K562 (cell line): Measurements from ENCODE around the gene C2orf92. TPM values are rescaled to one million over a fixed set of nuclear protein-coding genes. Genes with fewer than 3 reads are reported as not detected.

ENCODE experiments used
- ESRRA ChIP-seq: fragments of 450-650 bp; IDR thresholded peaks from 2 replicates; pipeline ENCODE4 v1.6.1; 2014; ENCODE audit warnings: low read depth, mild to moderate bottlenecking, moderate library complexity, borderline replicate concordance
- MLLT1 ChIP-seq, 2 experiments: fragments of 450-650 bp; IDR thresholded peaks; 2 replicates each; pipeline ENCODE4 v1.6.1; 2016
- STAT5A ChIP-seq: IDR thresholded peaks from 2 replicates; pipeline ENCODE4 v1.6.1; 2012; ENCODE audit warnings: low read length, inconsistent platforms, borderline replicate concordance
- ZNF224 ChIP-seq: sonication (generic); formaldehyde crosslinking; IDR thresholded peaks from 2 replicates; pipeline ENCODE4 v1.8.0; 2022; ENCODE audit warnings: mild to moderate bottlenecking, missing genetic modification reagents
- polyA plus RNA-seq, 8 experiments: library from polyadenylated mRNA; depleted of rRNA in 4 of 8; stranded (reverse) in 5 of 8; unstranded in 3 of 8; fragments of >200 nt; fragmentation: Nextera tagmentation in 2 of 8; fragmentation: Illumina TruSeq in 1 of 8; extraction: Ambion mirVana in 2 of 8; extraction: Trizol in 1 of 8; gene quantifications; 2 replicates each; pipeline versions ENCODE4 v1.2.1 to v1.2.3, GENCODE V29; 2011 to 2014; ENCODE audit warnings: inconsistent platforms in 1 of 8, missing spikeins in 1 of 8
- total RNA-seq, 7 experiments: library from RNA; depleted of rRNA in 6 of 7; stranded (reverse); fragments of >200 nt in 6 of 7; fragmentation: Illumina TruSeq in 2 of 7; extraction: Trizol in 2 of 7; gene quantifications; 2 replicates each; pipeline versions ENCODE4 v1.2.1 to v1.2.3, GENCODE V29; 2011 to 2021; ENCODE audit warnings: low replicate concordance in 1 of 7
- TF ChIP-seq, protein P1 (sequence below), 2 experiments: IDR thresholded peaks in 1 of 2; conservative IDR thresholded peaks in 1 of 2; 2 replicates each; pipeline ENCODE4 v1.6.1; 2016; ENCODE audit warnings: low read depth in 2 of 2, mild to moderate bottlenecking in 1 of 2, missing compliant biosample characterization in 1 of 2, missing genetic modification characterization in 1 of 2, moderate library complexity in 1 of 2
- TF ChIP-seq, protein P2 (sequence below): fragments of 450-650 bp; IDR thresholded peaks from 2 replicates; pipeline ENCODE4 v1.6.1; 2016; ENCODE audit warnings: low read depth
- TF ChIP-seq, protein P3 (sequence below): fragments of 450-650 bp; IDR thresholded peaks from 2 replicates; pipeline ENCODE4 v1.6.1; 2018; ENCODE audit not compliant: partially characterized antibody
- TF ChIP-seq, protein P4 (sequence below): sonication (generic); formaldehyde crosslinking; IDR thresholded peaks from 2 replicates; pipeline ENCODE4 v1.8.0; 2022; ENCODE audit warnings: missing genetic modification reagents, mild to moderate bottlenecking, moderate library complexity, borderline replicate concordance

Gene C2orf92
- total and polyA plus RNA-seq, 9 of the 15 experiments (the other 6 are each of a cell fraction or from before 2014, with no cell fraction given) = 0.65 to 6.8 (median 3.6) TPM

- TF ChIP-seq MLLT1 (IDR thresholded peaks at IDR 0.05) = 0 out of 4 replicates have a peak, but pooled peaks of 1 of the 2 experiments have one; percentile 26
- TF ChIP-seq, protein P1, sequence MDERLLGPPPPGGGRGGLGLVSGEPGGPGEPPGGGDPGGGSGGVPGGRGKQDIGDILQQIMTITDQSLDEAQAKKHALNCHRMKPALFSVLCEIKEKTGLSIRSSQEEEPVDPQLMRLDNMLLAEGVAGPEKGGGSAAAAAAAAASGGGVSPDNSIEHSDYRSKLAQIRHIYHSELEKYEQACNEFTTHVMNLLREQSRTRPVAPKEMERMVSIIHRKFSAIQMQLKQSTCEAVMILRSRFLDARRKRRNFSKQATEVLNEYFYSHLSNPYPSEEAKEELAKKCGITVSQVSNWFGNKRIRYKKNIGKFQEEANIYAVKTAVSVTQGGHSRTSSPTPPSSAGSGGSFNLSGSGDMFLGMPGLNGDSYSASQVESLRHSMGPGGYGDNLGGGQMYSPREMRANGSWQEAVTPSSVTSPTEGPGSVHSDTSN (CRISPR knock-in tag; IDR thresholded peaks at IDR 0.05; ENCODE audit: low read depth) = no peak
- TF ChIP-seq, protein P1 (tag; conservative IDR thresholded peaks at IDR 0.05; ENCODE audit: low read depth) = peak; percentile 89
- peak; percentile 52; the same call in 1 of the 2 replicates for TF ChIP-seq ESRRA
- TF ChIP-seq, protein P2, sequence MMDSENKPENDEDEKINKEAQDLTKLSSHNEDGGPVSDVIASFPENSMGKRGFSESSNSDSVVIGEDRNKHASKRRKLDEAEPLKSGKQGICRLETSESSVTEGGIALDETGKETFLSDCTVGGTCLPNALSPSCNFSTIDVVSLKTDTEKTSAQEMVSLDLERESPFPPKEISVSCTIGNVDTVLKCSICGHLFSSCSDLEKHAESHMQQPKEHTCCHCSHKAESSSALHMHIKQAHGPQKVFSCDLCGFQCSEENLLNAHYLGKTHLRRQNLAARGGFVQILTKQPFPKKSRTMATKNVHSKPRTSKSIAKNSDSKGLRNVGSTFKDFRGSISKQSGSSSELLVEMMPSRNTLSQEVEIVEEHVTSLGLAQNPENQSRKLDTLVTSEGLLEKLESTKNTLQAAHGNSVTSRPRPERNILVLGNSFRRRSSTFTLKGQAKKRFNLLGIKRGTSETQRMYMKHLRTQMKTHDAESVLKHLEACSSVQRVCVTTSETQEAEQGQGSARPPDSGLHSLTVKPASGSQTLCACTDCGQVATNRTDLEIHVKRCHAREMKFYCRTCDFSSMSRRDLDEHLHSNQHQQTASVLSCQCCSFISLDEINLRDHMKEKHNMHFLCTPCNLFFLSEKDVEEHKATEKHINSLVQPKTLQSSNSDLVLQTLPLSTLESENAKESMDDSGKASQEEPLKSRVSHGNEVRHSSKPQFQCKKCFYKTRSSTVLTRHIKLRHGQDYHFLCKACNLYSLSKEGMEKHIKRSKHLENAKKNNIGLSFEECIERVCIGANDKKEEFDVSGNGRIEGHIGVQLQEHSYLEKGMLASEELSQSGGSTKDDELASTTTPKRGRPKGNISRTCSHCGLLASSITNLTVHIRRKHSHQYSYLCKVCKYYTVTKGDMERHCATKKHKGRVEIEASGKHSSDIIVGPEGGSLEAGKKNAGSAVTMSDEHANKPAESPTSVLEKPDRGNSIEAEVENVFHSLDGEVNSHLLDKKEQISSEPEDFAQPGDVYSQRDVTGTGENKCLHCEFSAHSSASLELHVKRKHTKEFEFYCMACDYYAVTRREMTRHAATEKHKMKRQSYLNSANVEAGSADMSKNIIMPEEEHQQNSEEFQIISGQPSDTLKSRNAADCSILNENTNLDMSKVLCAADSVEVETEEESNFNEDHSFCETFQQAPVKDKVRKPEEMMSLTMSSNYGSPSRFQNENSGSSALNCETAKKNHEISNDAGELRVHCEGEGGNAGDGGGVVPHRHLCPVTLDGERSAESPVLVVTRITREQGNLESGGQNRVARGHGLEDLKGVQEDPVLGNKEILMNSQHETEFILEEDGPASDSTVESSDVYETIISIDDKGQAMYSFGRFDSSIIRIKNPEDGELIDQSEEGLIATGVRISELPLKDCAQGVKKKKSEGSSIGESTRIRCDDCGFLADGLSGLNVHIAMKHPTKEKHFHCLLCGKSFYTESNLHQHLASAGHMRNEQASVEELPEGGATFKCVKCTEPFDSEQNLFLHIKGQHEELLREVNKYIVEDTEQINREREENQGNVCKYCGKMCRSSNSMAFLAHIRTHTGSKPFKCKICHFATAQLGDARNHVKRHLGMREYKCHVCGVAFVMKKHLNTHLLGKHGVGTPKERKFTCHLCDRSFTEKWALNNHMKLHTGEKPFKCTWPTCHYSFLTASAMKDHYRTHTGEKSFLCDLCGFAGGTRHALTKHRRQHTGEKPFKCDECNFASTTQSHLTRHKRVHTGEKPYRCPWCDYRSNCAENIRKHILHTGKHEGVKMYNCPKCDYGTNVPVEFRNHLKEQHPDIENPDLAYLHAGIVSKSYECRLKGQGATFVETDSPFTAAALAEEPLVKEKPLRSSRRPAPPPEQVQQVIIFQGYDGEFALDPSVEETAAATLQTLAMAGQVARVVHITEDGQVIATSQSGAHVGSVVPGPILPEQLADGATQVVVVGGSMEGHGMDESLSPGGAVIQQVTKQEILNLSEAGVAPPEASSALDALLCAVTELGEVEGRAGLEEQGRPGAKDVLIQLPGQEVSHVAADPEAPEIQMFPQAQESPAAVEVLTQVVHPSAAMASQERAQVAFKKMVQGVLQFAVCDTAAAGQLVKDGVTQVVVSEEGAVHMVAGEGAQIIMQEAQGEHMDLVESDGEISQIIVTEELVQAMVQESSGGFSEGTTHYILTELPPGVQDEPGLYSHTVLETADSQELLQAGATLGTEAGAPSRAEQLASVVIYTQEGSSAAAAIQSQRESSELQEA = no peak
- TF ChIP-seq, protein P3, sequence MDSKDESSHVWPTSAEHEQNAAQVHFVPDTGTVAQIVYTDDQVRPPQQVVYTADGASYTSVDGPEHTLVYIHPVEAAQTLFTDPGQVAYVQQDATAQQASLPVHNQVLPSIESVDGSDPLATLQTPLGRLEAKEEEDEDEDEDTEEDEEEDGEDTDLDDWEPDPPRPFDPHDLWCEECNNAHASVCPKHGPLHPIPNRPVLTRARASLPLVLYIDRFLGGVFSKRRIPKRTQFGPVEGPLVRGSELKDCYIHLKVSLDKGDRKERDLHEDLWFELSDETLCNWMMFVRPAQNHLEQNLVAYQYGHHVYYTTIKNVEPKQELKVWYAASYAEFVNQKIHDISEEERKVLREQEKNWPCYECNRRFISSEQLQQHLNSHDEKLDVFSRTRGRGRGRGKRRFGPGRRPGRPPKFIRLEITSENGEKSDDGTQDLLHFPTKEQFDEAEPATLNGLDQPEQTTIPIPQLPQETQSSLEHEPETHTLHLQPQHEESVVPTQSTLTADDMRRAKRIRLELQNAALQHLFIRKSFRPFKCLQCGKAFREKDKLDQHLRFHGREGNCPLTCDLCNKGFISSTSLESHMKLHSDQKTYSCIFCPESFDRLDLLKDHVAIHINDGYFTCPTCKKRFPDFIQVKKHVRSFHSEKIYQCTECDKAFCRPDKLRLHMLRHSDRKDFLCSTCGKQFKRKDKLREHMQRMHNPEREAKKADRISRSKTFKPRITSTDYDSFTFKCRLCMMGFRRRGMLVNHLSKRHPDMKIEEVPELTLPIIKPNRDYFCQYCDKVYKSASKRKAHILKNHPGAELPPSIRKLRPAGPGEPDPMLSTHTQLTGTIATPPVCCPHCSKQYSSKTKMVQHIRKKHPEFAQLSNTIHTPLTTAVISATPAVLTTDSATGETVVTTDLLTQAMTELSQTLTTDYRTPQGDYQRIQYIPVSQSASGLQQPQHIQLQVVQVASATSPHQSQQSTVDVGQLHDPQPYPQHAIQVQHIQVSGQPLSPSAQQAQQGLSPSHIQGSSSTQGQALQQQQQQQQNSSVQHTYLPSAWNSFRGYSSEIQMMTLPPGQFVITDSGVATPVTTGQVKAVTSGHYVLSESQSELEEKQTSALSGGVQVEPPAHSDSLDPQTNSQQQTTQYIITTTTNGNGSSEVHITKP = no peak
- TF ChIP-seq ZNF224 (CRISPR knock-in tag) = no peak
- no peak for TF ChIP-seq STAT5A
- TF ChIP-seq, protein P4, sequence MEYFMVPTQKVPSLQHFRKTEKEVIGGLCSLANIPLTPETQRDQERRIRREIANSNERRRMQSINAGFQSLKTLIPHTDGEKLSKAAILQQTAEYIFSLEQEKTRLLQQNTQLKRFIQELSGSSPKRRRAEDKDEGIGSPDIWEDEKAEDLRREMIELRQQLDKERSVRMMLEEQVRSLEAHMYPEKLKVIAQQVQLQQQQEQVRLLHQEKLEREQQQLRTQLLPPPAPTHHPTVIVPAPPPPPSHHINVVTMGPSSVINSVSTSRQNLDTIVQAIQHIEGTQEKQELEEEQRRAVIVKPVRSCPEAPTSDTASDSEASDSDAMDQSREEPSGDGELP = peak; percentile 95
Measured at GRCh38 chr2:97740590-97741182, 71.2 kb downstream of the C2orf92 start (continued).
